Progenitor cell of endocrine pancreas (in vitro differentiated cells): ENCODE measurements around the gene SLC22A16. TPM values are rescaled to one million over a fixed set of nuclear protein-coding genes. Genes with fewer than 3 reads are reported as not detected.

Experiments used
- DNase-seq: peaks from one replicate; pipeline ENCODE4 v3.0.0; 2021; ENCODE audit warnings: low spot score; ENCODE audit not compliant: unreplicated experiment
- H3K27ac Mint-ChIP-seq: 2 replicates; pipeline ENCODE4 v1.8.0; 2021; ENCODE audit warnings: mild to moderate bottlenecking, moderate library complexity, mixed read lengths
- H3K27me3 Mint-ChIP-seq: 2 replicates; pipeline ENCODE4 v1.8.0; 2021; ENCODE audit warnings: mixed read lengths
- H3K36me3 Mint-ChIP-seq: 2 replicates; pipeline ENCODE4 v1.8.0; 2022; ENCODE audit warnings: mixed read lengths; ENCODE audit not compliant: insufficient read depth
- H3K4me1 Mint-ChIP-seq: 2 replicates; pipeline ENCODE4 v1.8.0; 2021; ENCODE audit warnings: low read depth, mixed read lengths
- H3K4me3 Mint-ChIP-seq: 2 replicates; pipeline ENCODE4 v1.8.0; 2021; ENCODE audit warnings: low read depth, mild to moderate bottlenecking, moderate library complexity, mixed read lengths
- H3K9me3 Mint-ChIP-seq: 2 replicates; pipeline ENCODE4 v1.8.0; 2021; ENCODE audit warnings: low read depth, mixed read lengths
- CTCF ChIP-seq: fragments of 200-600 bp; sonication (generic); IDR thresholded peaks from one replicate; pipeline ENCODE4 v1.5.0; 2021; ENCODE audit warnings: antibody characterized with exemption, mild to moderate bottlenecking; ENCODE audit not compliant: unreplicated experiment
- total RNA-seq: library from RNA; stranded (reverse); gene quantifications from 2 replicates; pipeline ENCODE4 v1.2.1, GENCODE V29; 2021

Gene SLC22A16
- total RNA-seq, 1 donor from 2014 or later, result not detected

DNA sequence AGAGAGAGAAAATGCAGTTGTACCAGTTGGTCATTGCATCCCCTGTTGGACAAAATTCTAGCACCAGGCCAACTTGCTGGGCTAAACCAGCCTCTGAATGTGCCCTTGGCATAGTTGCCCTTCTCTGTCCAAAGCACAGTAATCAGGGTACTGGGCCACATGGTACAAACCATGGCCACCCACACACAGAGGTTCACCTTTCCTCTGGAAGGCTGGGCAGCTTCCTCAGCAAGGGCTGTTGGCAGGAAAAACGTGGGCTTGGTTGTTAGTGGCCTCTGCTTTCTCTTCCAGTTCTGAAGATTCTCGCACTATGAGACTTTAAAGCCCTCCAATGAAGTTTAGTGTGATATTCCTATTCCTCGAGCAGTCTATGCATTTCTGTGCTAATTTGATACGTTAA, 61.7 kb downstream of the SLC22A16 start:
- no peak for TF ChIP-seq CTCF
- Mint-ChIP-seq H3K36me3 (no peaks in the 10 kb centered on the region), H3K27me3 (no peaks in the 10 kb centered on the region), H3K4me1 (peaks cover 15% of the 10 kb centered on the region), H3K9me3 (no peaks in the 10 kb centered on the region), H3K27ac (no peak overlapping the region), H3K4me3 (no peak overlapping the region)
- DNase-seq, result no peak

DNA sequence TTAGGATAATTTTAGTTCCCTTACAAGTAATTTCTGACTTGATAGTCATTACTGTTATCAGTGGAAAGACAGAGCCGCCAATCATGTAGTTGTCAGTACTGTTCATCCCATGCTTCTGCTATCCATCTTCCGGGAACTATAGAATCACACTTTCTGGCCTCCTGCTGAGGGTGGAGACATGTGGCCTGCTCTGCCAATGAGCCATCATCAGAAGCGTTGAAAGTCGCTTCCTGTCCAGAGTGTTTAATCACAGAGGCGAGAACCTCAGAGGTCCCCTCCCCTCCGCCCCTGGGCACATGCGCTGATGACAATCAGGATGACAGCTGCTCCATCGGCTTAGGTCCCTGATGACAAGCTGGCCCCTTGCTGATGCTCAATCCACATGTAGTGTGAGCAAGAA, 64.1 kb downstream of the SLC22A16 start:
- TF ChIP-seq CTCF, result no peak
- Mint-ChIP-seq H3K27me3 (no peaks in the 10 kb centered on the region), H3K36me3 (no peaks in the 10 kb centered on the region)

DNA sequence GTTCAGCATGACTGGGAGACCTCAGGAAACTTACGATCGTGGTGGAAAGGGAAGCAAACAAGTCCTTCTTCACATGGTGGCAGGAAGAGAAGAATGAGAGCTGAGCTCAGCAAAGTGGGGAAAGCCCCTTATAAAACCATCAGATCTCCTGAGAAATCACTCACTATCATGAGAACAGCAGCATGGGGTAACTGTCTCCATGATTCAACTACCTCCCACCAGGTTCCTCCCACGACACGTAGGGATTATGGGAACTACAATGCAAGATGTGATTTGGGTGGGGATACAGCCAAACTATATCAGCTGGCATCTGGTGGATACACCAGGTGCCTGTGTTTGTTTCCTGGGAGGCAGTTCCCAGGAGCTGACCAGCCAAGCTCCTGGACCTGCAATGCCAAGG, 65.9 kb downstream of the SLC22A16 start:
- H3K4me1 Mint-ChIP-seq, result no peaks in the 10 kb centered on the region
- no peak overlapping the region for H3K27ac Mint-ChIP-seq
- no peaks in the 10 kb centered on the region for H3K36me3 Mint-ChIP-seq
- H3K4me3 Mint-ChIP-seq, result no peak overlapping the region
- no peak for TF ChIP-seq CTCF
- no peaks in the 10 kb centered on the region for H3K9me3 Mint-ChIP-seq
- no peaks in the 10 kb centered on the region for H3K27me3 Mint-ChIP-seq
- no peak for DNase-seq

More for the DNA sequence above, 64.1 kb downstream of the SLC22A16 start:
- Mint-ChIP-seq H3K4me3 (no peak overlapping the region), H3K4me1 (no peaks in the 10 kb centered on the region), H3K27ac (no peak overlapping the region), H3K9me3 (no peaks in the 10 kb centered on the region)
- no peak for DNase-seq

DNA sequence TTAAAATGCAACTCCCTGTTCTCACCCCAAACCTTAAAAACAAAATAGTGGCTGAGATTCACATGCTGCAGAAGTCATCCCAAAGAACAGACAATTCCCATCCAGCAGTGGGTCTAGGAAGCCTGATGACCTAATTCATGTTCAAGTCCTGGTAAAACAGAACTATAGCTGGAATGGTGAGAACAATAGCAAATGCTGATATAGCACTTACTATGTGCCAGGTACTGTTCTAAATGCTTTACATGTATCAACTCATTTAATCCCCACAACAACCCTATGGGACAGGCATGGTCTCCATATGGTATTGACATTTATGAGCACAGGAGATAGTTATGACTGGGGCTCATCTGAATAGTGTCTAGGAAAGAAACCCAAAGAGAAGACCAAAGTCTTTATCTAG, 66.6 kb downstream of the SLC22A16 start:
- Mint-ChIP-seq H3K4me3 (no peak overlapping the region), H3K4me1 (no peaks in the 10 kb centered on the region), H3K36me3 (no peaks in the 10 kb centered on the region), H3K27ac (no peak overlapping the region), H3K9me3 (no peaks in the 10 kb centered on the region), H3K27me3 (no peaks in the 10 kb centered on the region)
- DNase-seq, result no peak
- TF ChIP-seq CTCF, result no peak

GRCh38 chr6:110408901-110409300, 67.5 kb downstream of the SLC22A16 start:
- H3K27me3 Mint-ChIP-seq, result no peaks in the 10 kb centered on the region
- H3K4me1 Mint-ChIP-seq, result peaks cover 4% of the 10 kb centered on the region
- no peak overlapping the region for H3K27ac Mint-ChIP-seq
- no peaks in the 10 kb centered on the region for H3K36me3 Mint-ChIP-seq
- no peak for DNase-seq
- H3K9me3 Mint-ChIP-seq, result no peaks in the 10 kb centered on the region
- peak; percentile 19 for TF ChIP-seq CTCF
- no peak overlapping the region for H3K4me3 Mint-ChIP-seq
